ENCODE data around the gene MX2. TPM values are rescaled to one million over a fixed set of nuclear protein-coding genes. Genes with fewer than 3 reads are reported as not detected.
"Not testable (repeated sequence)": the region's sequence is repeated elsewhere in the genome, so short reads cannot be mapped to it uniquely, and the experiment has no call there.

The MX2 gene
- total RNA-seq (3.6 and 5.4 TPM in 2 replicates), polyA plus RNA-seq (0.45 and 2.0 TPM in 2 replicates), polyA minus RNA-seq (ENCODE audit: low replicate concordance) (0.44 and 4.3 TPM in 2 replicates)
- polyA plus RNA-seq (2012), result 0.47 and 1.6 TPM in 2 replicates

DNA sequence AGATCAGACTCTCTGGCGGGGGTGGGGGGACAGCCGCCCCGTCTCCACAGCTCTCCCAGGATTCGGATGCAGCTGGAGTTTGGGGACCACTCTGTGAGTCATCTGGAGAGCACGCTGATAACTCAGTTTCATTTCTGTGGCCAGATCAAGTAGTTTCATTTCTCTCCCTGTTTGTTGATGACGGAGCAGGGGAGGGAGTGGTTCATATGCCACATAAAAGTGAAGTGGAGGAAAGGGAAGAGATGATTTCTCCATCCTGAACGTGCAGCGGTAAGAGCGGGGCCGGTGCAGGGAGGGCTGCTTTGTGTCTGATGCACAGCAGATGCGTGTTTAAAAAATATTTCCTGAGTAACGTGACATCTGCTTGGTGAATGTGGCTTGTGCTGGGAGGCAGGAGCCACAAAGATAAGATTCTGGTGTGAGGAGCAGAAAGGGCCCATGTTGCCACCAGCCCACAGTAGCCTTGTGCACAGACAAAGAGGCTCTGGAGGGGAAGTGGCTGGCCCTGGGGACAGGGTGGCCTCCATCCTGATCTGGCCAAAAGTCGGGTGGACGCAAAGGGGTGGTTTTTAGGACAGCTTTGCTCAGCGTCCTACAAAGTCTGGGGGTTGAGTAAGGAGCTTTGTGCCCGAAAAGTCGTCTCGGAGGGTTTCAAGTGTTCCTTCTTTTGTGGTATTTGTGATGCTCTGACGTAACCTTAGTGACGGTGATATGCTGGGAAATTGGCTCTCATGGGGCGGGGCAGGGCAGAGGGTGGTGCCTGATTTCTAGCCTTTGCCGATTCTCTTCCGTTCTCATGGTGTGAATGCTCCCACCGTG, at the start of gene MX2:
Gene MX2 (plus strand): TSS at position 242 of the 819 bp plus-strand sequence. CDS start 14,880 bp downstream, outside the sequence.
- peaks cover 5% of the 10 kb centered on the region for H3K4me1 ChIP-seq (ENCODE audit: control insufficient read depth, extremely low read depth, insufficient read depth, low read length)
- no peaks in the 10 kb centered on the region for H4K20me1 ChIP-seq (ENCODE audit: control insufficient read depth, extremely low read depth, insufficient read depth, low read length)
- H3K9ac ChIP-seq (ENCODE audit: insufficient read depth, low read length), result peak within 1 kb of the TSS; percentile 20
- no peak for TF ChIP-seq EZH2 (IDR thresholded peaks at IDR 0.05; ENCODE audit: low read length, missing control alignments)
- no peak for TF ChIP-seq CTCF (conservative IDR thresholded peaks at IDR 0.05 in 1 of 2, IDR thresholded peaks at IDR 0.05 in 1 of 2; ENCODE audit: low read depth in 1 of 2, low read length in 2 of 2)
- peak within 1 kb of the TSS; percentile 16 for H3K27ac ChIP-seq (ENCODE audit: insufficient read depth, low read length)
- H3K36me3 ChIP-seq (ENCODE audit: control insufficient read depth, insufficient read depth, low read length), result no peaks in the 10 kb centered on the region
- H3K79me2 ChIP-seq (ENCODE audit: control insufficient read depth, insufficient read depth, low read length), result no peaks in the 10 kb centered on the region
- no peaks in the 10 kb centered on the region for H3K27me3 ChIP-seq (ENCODE audit: control insufficient read depth, insufficient read depth, low read length)
- H3K4me3 ChIP-seq (replicated peaks in 1 of 4; ENCODE audit: control extremely low read depth in 1 of 4, insufficient read depth in 1 of 4, low read depth in 3 of 4, low read length in 4 of 4), result peak within 1 kb of the TSS; percentile 11 to 44 (median 32)
- DNase-seq (ENCODE audit: low read depth in 2 of 2), result peak; percentile 83 to 88
- H2AFZ ChIP-seq (ENCODE audit: low read length), result peak within 1 kb of the TSS; percentile 80
- H3K9me3 ChIP-seq (ENCODE audit: control insufficient read depth, insufficient read depth, low read depth, low read length), result no peaks in the 10 kb centered on the region
- peak within 1 kb of the TSS; percentile 85 for H3K4me2 ChIP-seq (ENCODE audit: extremely low read depth, insufficient read depth, low read length)

DNA sequence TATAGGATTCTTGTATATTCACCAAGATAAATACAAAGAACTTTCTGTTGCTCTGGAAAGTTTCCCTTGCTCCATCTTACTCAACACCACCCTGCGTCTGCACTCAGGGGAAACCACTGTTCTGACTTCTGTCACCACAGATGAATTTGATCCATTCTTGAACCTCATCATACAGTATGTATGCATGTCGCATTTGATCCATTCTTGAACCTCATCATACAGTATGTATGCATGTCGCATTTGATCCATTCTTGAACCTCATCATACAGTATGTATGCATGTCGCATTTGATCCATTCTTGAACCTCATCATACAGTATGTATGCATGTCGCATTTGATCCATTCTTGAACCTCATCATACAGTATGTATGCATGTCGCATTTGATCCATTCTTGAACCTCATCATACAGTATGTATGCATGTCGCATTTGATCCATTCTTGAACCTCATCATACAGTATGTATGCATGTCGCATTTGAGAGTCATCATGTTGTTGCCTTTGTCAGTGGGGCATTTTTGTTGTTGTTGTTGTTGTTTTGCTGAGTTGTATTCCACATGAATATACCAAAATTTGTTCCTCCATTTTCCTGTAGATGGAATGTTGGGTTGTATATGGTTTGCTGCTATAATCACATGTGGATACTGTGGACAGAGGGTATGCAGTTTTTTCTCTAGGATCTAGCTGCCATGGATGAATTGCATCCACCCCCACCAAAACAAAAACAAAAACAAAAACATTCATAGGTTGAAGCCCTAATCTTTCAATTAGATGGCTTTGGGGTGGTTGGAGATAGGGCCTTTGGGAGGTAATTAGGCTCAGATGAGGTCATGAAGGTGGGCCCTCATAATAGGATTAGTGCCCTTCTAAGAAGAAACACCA, 48.3 kb upstream of the MX2 start:
- not testable (repeated sequence) for H3K9me3 ChIP-seq (ENCODE audit: control insufficient read depth, insufficient read depth, low read depth, low read length); H3K9ac ChIP-seq (ENCODE audit: insufficient read depth, low read length); H3K79me2 ChIP-seq (ENCODE audit: control insufficient read depth, insufficient read depth, low read length); H3K36me3 ChIP-seq (ENCODE audit: control insufficient read depth, insufficient read depth, low read length); H4K20me1 ChIP-seq (ENCODE audit: control insufficient read depth, extremely low read depth, insufficient read depth, low read length); H2AFZ ChIP-seq (ENCODE audit: low read length); H3K4me1 ChIP-seq (ENCODE audit: control insufficient read depth, extremely low read depth, insufficient read depth, low read length); H3K4me2 ChIP-seq (ENCODE audit: extremely low read depth, insufficient read depth, low read length); DNase-seq (ENCODE audit: low read depth in 2 of 2); H3K27ac ChIP-seq (ENCODE audit: insufficient read depth, low read length); H3K4me3 ChIP-seq (replicated peaks in 1 of 4; ENCODE audit: control extremely low read depth in 1 of 4, insufficient read depth in 1 of 4, low read depth in 3 of 4, low read length in 4 of 4); H3K27me3 ChIP-seq (ENCODE audit: control insufficient read depth, insufficient read depth, low read length)

- Histone ChIP-seq H3K4me1 (ENCODE audit: control insufficient read depth, extremely low read depth, insufficient read depth, low read length) (no peaks in the 10 kb centered on the region), H3K27me3 (ENCODE audit: control insufficient read depth, insufficient read depth, low read length) (peaks cover 9% of the 10 kb centered on the region), H3K4me3 (replicated peaks in 1 of 4; ENCODE audit: control extremely low read depth in 1 of 4, insufficient read depth in 1 of 4, low read depth in 3 of 4, low read length in 4 of 4) (no peak overlapping the region), H3K9ac (ENCODE audit: insufficient read depth, low read length) (no peak overlapping the region), H4K20me1 (ENCODE audit: control insufficient read depth, extremely low read depth, insufficient read depth, low read length) (no peaks in the 10 kb centered on the region), H2AFZ (ENCODE audit: low read length) (no peak overlapping the region), H3K9me3 (ENCODE audit: control insufficient read depth, insufficient read depth, low read depth, low read length) (no peaks in the 10 kb centered on the region), H3K27ac (ENCODE audit: insufficient read depth, low read length) (no peak overlapping the region), H3K79me2 (ENCODE audit: control insufficient read depth, insufficient read depth, low read length) (no peaks in the 10 kb centered on the region), H3K36me3 (ENCODE audit: control insufficient read depth, insufficient read depth, low read length) (no peaks in the 10 kb centered on the region), H3K4me2 (ENCODE audit: extremely low read depth, insufficient read depth, low read length) (no peak overlapping the region)
- TF ChIP-seq CTCF (conservative IDR thresholded peaks at IDR 0.05 in 1 of 2, IDR thresholded peaks at IDR 0.05 in 1 of 2; ENCODE audit: low read depth in 1 of 2, low read length in 2 of 2) (no peak), EZH2 (IDR thresholded peaks at IDR 0.05; ENCODE audit: low read length, missing control alignments) (no peak)
- DNase-seq (ENCODE audit: low read depth in 2 of 2), result no peak
These were observed 46.1 kb upstream of the MX2 start for GRCh38 chr21:41315726-41316125.

Measured in fibroblast of lung (primary cell).